H7 (cell line): Measurements from ENCODE around the gene HSD17B14. TPM values are rescaled to one million over a fixed set of nuclear protein-coding genes. Genes with fewer than 3 reads are reported as not detected.
"Not testable (repeated sequence)": the region's sequence is repeated elsewhere in the genome, so short reads cannot be mapped to it uniquely, and the experiment has no call there.

Source experiments
- DNase-seq: peaks from one replicate; pipeline ENCODE4 v3.0.0; 2012
- H3K27me3 ChIP-seq: 2 replicates; pipeline ENCODE4 v1.6.0; 2011; ENCODE audit warnings: mild to moderate bottlenecking, low read length; ENCODE audit not compliant: control insufficient read depth, insufficient read depth
- H3K36me3 ChIP-seq: replicated peaks from 2 replicates; pipeline ENCODE4 v1.5.1; 2011; ENCODE audit warnings: low read length; ENCODE audit not compliant: control insufficient read depth, insufficient read depth
- H3K4me3 ChIP-seq: 2 replicates; pipeline ENCODE4 v1.5.1; 2011; ENCODE audit warnings: low read depth, mild to moderate bottlenecking, control low read depth, low read length, moderate library complexity; ENCODE audit not compliant: insufficient read depth
- total RNA-seq: library from RNA; depleted of rRNA; stranded (reverse); fragments of >200 nt; shearing (Covaris generic); gene quantifications from 2 replicates; pipeline ENCODE4 v1.2.3, GENCODE V29; 2014

Gene HSD17B14
- total RNA-seq, 1 experiment from 2014 or later: 9.9 TPM

DNA sequence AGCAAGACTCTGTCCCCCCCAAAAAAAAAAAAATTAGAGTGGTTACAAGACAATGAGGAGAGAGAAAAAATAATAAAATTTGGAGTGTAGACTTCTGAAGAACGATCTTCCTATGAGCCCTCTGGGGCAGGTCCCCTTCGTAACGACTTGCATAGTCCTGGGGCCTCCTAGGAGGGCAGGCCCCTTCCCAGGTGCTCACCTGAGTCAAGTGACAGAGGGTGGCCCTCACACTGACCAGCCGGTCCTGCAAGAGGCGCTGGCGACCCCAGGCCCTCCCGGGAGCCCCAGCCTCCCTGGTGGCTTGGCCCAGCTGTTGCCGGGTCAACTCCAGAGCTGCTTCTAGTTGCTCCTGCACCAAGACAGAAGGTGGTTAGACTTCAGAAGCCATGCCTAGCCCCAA, 17.2 kb upstream of the HSD17B14 start:
- H3K27me3 ChIP-seq: no peaks in the 10 kb centered on the region
- H3K4me3 ChIP-seq: no peak overlapping the region
- peak; percentile 12 for DNase-seq
- no peaks in the 10 kb centered on the region; the same call in 1 of the 2 replicates for H3K36me3 ChIP-seq

DNA sequence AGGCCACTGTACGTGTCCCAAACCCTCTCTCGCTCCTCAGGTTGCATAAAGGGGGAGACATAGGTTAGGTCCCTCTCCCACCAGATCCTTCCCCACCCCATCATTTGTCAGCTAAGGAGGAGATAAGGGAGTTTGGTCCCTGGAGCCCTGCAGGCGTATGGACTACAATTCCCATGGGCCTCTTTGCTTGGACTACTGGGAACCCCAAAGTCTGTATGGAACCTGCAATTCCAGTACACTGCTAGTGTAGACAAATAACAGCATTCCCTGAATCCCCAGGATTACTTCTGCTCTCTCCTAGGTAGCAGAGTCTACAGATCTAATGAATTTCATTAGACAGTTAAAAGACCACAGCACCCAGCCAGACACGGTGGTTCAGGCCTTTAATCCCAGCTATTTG, 16.0 kb upstream of the HSD17B14 start:
- peak; percentile 21 for DNase-seq
- Histone ChIP-seq H3K4me3 (no peak overlapping the region), H3K36me3 (no peaks in the 10 kb centered on the region; the same call in 1 of the 2 replicates), H3K27me3 (no peaks in the 10 kb centered on the region)

DNA sequence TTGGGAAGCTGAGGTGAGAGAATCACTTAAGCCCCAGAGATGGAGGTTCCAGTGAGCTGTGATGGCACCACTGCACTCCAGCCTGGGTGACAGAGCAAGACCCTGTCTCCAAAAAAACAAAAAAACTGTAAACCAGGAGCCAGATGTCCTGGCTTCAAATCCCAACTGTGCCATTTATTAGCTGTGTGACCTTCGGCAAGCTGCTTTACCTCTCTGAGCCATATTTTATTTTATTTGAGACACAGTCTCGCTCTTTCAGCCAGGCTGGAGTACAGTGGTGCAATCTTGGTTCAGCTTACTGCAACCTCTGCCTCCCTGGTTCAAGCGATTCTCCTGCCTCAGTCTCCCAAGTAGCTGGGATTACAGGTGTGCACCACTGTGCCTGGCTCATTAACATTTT, 10.4 kb upstream of the HSD17B14 start:
- not testable (repeated sequence) for DNase-seq, H3K36me3 ChIP-seq, H3K4me3 ChIP-seq, H3K27me3 ChIP-seq

DNA sequence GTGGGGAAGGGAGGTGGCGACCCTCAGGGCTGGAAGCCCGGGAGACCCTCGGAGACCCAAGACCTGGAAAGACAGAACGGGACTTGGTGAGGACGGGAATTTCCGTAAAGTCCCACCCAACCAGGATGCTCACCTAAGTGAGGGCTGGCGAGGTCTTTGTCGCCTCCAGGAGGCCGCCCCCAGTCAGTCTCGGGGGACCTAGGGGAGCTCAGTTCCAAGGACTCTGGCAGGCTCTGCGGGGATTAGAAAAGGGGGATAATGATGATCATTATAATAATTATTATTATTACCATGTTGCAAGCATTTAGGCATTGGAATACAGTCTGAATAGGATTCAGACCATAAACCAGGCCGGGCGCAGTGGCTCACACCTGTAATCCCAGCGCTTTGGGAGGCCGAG, 9.1 kb upstream of the HSD17B14 start:
- Histone ChIP-seq H3K36me3 (no peaks in the 10 kb centered on the region; the same call in 1 of the 2 replicates), H3K4me3 (no peak overlapping the region), H3K27me3 (no peaks in the 10 kb centered on the region)
- DNase-seq: no peak

DNA sequence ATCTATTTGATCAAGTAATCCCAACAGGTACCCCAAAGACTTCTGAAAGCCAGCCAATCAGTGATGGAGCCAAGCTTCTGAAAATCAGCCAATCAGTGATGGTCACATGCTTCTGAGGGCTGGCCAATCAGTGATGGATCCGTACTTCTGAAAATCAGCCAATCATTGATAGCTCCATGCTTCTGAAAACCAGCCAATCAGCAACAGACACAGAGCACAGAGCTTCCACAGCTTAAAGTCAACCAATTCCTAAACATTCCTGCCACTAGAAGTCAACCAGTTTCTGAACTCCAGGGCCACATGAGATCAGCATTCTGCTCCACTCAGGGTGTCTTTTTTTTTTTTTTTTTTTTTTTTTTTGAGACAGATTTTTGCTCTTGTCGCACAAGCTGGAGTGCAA, 8.2 kb upstream of the HSD17B14 start:
- no peaks in the 10 kb centered on the region for H3K27me3 ChIP-seq
- H3K36me3 ChIP-seq: no peaks in the 10 kb centered on the region; the same call in 1 of the 2 replicates
- DNase-seq: peak; percentile 76
- H3K4me3 ChIP-seq: no peak overlapping the region

DNA sequence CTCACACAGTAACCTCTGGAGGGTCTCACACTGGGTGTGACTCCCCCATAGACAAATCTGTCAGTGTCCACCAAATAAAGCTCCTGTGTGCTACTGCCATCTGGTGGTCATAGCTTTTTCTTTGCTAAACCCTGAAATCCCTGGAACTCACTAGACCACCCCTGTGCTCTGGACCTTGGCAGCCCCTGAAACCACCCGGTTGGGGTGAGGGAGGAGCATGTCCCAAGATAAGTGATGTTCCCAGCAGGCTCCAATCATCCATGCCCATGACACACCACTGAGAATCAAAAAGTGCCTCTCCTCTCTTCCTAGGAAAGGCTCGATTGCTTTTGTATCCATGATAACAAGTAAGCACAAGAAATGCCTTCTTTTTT, 6.5 kb upstream of the HSD17B14 start:
- no peaks in the 10 kb centered on the region for H3K27me3 ChIP-seq
- no peaks in the 10 kb centered on the region; the same call in 1 of the 2 replicates for H3K36me3 ChIP-seq
- peak; percentile 87 for DNase-seq
- H3K4me3 ChIP-seq: no peak overlapping the region

DNA sequence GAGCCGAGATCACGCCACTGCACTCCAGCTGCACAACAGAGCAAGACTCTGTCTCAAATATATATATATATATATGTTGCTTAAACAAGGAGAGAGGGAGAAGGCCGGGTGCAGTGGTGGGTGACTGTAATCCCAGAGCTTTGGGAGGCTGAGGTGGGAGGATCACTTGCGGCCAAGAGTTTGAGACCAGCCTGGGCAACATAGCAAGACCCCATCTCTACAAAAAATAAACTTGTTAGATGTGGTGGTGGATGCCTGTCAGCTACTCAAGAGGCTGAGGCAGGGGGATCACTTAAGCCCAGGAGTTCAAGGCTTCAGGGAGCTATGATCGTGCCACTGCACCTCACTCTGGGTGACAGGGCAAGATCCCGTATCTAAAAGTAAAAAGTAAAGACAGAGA, 5.3 kb upstream of the HSD17B14 start:
- Histone ChIP-seq H3K4me3 (no peak overlapping the region), H3K27me3 (no peaks in the 10 kb centered on the region), H3K36me3 (no peaks in the 10 kb centered on the region; the same call in 1 of the 2 replicates)
- no peak for DNase-seq

DNA sequence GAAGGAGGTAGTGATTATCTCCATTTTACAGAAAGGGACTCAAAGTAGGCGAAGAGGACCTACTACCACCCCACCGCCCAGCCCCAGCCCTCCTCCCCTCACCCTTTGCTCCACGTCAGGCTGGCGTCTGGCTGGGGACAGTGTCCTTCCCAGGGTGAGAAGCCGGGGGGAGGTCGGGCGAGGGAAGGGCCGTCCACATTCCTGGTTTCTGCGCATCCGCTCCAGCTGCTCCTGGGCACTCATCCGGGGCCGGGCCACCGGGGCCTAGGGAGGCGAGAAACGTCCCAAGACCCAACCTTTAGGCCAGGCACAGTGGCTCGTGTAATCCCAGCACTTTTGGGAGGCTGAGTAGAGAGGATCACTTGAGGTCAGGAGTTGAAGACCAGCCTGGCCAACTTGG, 4.8 kb upstream of the HSD17B14 start:
- Histone ChIP-seq H3K36me3 (no peaks in the 10 kb centered on the region; the same call in 1 of the 2 replicates), H3K4me3 (no peak overlapping the region)
- no peak for DNase-seq

DNA sequence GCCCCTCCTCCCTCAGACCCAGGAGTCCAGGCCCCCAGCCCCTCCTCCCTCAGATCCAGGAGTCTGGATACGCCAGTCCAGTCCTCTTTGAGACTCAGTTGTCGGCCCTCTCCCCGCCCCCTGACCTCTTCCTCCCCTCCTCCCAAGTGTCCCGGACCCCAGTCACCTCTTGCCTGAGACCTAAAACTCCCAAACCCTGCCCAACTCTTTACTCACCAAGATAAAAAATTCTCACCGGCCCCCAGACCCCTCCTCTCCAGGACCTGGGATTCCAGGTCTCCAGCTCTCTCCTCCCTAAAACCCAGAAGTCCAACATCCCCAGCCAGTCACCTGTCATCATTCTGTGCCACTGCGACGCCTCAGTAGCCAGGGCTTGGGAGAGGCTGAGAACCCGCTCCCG, 1.4 kb upstream of the HSD17B14 start:
- Histone ChIP-seq H3K36me3 (no peaks in the 10 kb centered on the region), H3K4me3 (peak overlapping the region; percentile 65), H3K27me3 (no peaks in the 10 kb centered on the region)
- DNase-seq: peak; percentile 67

More for the DNA sequence above, 4.8 kb upstream of the HSD17B14 start:
- H3K27me3 ChIP-seq: no peaks in the 10 kb centered on the region

DNA sequence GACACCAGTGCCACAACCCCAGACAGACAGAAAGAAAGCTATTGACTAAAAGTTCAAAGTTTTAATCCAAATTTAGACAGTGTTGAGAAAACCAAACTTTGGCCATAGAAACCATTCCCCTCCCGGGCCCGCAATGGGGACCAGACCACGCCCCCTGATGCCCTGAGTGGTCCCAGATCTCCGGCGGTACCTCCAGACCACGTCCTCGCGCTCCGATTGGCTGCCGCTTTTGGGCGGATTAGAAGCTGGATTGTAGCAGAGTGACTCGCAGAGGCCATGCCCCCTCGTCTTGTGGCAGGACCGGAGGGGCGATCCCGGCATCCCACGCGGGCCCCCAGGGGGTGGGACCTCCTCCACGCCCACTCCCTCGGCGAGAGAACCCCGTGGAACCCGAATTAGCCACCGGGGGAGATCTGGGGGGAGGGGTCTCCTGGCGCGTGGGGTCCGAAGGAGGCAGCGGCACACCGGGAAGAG, 797 bp upstream of the HSD17B14 start:
- H3K36me3 ChIP-seq: no peaks in the 10 kb centered on the region
- no peaks in the 10 kb centered on the region for H3K27me3 ChIP-seq
- peak overlapping the region; percentile 65 for H3K4me3 ChIP-seq
- DNase-seq: peak; percentile 98

DNA sequence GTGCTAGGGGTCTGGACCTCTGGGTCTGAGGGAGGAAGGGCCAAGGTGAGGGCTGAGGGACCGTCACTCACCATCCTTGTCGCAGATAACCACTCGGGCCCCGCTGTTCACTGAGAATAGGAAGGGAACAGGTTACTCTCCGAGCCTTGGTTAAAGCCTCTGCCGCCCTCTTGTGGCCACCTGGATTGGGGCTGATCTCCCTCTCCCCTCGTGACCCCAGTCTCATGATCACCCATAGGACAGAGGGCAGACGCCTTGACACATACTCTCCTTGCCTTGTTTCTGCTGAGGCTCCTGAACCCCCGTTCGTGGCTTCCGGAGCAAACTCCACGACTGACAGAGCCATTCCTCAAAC, 580 bp downstream of the HSD17B14 start:
- Histone ChIP-seq H3K4me3 (peak overlapping the region; percentile 65), H3K27me3 (no peaks in the 10 kb centered on the region), H3K36me3 (no peaks in the 10 kb centered on the region)
- peak; percentile 94 for DNase-seq

DNA sequence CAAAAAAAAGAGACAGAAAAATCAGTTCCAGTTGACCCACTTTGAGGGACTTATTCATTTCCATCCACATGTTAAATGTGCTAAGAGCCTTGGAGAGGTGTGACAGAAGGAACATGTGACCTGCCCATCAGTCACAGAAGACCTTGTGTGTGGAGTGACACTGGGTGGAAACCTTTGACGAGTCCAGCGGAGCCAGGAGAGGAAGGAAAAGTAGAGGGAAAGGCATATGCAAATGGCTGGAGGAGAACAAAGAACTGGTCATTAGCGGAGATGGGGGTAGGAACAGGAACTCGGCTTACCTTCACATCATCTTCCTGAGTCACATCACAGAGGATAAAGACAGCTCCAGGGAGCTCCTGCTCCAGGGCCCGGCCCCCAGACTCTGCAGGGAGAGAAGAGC, 2.3 kb downstream of the HSD17B14 start:
- no peaks in the 10 kb centered on the region for H3K27me3 ChIP-seq
- no peaks in the 10 kb centered on the region for H3K36me3 ChIP-seq
- H3K4me3 ChIP-seq: no peak overlapping the region
- no peak for DNase-seq

DNA sequence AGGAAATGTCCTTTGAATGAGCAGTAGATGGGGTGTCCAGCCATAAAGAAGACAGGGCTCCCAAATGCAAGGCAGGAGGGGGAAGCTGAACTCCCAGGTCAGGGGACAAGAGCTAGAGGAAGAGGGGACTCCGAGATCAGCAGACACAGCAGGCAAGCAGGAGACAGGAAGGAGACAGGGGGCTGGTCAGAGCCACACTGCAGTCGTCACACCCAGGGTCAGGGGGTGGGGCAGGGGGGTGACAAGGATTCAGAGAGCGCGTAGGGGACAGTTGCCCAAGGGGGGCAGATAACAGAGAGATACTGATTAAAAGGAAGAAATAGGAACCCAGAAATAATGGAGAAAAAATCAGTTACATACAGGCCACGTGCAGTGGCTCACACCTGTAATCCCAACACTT, 3.2 kb downstream of the HSD17B14 start:
- no peaks in the 10 kb centered on the region for H3K27me3 ChIP-seq
- no peaks in the 10 kb centered on the region for H3K36me3 ChIP-seq
- H3K4me3 ChIP-seq: no peak overlapping the region
- no peak for DNase-seq

DNA sequence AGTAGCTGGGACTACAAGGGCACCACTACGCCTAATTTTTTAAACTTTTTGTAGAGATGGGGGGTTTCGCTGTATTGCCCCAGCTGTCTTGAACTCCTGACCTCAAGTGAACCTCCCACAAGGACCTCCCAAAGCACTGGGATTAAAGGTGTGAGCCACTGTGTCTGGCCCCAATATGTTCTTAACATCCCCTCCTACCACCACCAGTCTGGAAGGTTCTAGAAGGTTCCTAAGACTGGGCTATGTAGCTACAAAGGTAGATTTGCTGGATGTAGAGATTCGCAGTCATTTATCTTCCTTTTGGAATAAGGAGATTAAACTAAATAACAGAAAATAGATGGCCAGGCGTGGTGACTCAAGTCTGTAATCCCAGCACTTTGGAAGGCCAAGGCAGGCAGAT, 5.3 kb downstream of the HSD17B14 start:
- Histone ChIP-seq H3K27me3 (no peaks in the 10 kb centered on the region), H3K36me3 (no peaks in the 10 kb centered on the region), H3K4me3 (no peak overlapping the region)
- DNase-seq: no peak

DNA sequence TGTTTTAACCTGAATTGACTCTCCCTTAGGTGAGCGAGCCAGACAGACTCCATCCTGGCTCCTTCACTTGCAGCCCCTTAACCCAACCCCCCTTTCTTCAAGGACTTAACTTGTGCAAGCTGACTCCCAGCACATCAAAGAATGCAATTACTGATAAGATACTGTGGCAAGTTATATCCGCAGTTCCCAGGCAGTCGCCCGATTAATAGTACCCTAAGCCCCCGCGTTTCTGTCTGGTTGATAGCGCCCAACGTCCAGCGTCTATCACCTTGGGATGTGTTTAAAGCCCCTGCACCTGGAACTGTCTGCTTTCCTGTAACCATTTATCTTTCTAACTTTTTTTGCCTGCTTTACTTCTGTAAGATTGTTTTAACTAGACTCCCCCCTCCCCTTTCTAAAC, 6.2 kb downstream of the HSD17B14 start:
- Histone ChIP-seq H3K36me3 (no peaks in the 10 kb centered on the region), H3K27me3 (no peaks in the 10 kb centered on the region), H3K4me3 (no peak overlapping the region)
- no peak for DNase-seq

DNA sequence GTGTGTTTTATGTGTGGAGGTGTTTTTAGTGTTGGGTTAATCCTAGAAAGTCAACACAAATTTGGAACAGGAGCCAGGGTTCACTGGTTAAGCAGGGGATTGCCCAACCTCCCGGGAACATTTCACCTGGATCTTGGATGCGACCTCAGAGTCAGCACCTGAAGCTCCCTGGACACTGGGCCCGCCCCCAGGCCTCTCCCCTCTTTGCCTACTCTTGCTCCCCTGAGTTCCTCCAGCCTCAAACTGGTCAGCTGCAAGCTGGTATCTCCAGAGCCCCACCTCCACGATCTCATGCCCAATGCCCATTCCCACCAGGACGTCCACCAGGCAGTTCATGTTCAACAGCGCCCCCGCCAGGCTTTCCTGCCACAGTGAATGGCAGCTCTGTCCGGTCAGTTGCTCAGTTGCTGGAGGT, 9.7 kb downstream of the HSD17B14 start:
- DNase-seq: peak; percentile 79
- Histone ChIP-seq H3K4me3 (no peak overlapping the region), H3K36me3 (no peaks in the 10 kb centered on the region), H3K27me3 (no peaks in the 10 kb centered on the region)
